ENCODE results near the gene ZRANB3. TPM values are rescaled to one million over a fixed set of nuclear protein-coding genes. Genes with fewer than 3 reads are reported as not detected.
A peak's percentile ranks its signal among the peaks of the same experiment; 100 is the strongest.

Gene ZRANB3
- total RNA-seq, 1 donor from 2014 or later: 14.6 TPM

DNA sequence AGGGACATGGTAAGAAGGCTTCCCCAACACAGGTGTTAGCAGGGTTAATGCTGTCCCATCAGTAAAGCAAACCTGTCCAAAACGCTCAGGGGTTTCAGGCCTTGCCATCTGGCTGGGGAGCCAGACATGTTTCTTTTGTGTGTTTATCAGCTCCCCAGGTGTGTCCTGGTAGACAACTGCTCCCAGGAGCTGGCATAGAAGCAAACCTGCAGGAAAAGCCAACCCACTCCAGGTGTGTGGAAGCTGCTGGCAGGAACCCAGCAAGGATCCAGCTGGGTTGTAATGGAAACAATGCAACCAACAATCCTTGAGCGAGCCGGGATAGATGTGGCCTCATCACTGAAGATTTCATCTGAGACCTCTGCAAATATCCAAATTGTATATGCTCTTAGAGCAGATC lies 355.8 kb downstream of the ZRANB3 start:
- no peak for DNase-seq (ENCODE audit: low read depth)

DNA sequence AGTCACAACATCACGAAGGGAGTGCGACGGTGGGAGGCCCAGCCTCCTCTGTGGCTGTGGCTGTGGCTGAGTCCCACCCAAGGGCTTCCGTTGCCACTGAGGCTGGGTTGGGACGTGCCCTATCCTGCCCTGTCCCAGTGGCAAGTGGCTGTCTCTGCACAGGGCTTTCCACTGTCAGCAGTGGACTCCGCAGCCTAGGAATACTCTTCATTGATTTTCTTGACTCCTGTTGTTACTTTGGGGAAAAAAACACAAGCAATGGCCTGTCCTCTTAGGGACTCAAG lies 356.3 kb downstream of the ZRANB3 start:
- no peak for DNase-seq (ENCODE audit: low read depth)

DNA sequence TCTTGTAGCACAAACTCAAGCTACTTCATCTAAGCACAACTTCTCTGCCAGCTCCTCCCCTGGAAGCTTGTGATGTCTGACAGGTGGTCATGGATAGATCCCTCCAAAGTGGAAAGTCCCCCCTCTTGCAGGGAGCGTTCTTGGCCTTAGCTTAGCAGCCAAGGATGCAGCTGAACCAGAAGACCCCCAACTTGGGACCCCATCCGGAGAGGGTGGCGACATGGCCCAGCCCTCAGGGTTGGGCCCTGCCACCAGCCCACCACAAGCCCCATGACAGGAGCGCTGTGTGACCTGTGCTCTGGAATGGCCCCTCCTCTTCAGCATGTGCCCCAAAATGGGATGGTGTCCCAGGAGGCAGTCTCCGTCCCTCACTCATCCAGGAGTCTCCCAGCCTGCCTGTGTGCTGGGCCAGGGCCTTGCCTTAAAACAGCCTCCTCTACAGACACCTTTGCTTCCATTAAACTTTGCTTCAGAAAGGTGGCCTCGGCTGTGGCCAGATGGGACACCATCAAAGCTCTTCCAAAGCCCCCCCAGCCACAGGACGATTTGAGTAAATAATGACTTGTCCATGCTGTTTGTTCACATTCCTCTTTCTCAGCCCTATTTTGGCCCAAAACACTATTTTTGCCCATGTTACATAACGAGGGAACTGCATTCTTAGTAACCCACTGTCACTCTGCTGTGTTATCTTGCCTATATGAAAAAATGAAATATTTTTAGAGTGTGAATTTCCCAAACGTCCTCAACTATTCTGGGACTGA lies 356.8 kb downstream of the ZRANB3 start:
- DNase-seq (ENCODE audit: low read depth): no peak

DNA sequence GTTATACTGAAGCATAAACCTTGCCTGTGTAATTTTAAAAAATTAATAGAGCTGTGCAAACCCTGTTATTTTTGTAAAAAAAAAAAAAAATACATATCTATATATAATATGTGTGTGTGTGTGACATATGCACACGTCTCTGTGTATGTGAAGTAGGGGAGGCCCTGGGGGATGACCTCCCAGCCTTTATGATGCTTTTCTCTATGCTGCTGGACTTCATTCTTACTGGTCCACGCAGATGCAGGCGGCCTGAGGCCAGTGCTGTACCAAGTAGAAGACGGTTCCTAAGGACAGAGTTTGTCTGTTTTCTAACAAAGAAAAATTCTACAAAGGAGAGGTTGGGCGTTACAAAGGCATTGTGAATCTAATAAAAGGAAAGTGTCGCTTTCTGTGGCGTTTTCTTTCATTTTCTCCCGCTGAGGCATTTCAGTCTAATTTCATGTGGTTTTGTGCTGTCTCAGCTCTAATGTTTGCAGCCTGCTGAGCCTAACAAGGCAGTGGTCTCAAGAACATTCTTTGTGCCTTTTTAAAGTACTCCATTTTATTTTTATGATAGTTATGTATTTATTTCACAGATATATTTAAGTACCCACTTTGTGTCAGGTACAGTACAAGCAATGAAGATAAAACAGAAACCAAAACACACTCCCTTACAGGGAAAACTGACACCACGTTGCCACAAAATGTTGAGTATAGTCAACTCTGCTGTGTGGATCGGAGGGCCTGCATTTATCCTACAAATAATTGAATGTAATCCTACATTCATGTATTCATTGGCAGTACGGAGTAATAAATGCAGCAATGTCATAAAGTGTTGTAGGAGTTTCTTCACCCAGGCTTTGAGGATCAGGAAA lies 360.9 kb downstream of the ZRANB3 start:
- DNase-seq (ENCODE audit: low read depth): no peak

DNA sequence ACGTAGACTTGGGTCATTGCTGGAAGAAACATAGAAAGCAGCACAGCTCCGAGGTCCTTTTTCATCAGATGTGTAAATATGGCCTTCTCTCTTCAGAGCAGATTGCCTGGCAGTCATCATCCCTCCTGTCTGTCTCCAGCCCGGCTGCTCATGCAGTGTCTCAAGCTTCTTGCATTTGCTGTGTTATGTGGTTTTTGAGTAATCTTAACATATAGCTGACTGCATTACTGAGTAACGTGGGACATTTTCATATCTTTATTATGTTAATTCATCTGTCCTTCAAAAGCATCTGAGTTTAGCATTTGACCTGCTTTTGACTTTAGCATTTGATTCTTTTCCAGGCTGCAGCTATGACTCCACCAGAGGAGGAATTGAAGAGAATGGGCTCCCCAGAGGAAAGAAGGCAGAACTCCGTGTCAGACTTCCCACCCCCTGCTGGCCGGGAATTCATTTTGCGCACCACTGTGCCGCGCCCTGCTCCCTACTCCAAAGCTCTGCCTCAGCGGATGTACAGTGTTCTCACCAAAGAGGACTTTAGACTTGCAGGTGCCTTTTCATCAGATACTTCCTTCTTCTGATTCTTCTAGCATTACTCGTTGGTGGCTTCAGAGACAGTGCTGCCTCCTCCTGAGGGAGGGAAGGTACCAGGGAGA lies 362.7 kb downstream of the ZRANB3 start:
- no peak for DNase-seq (ENCODE audit: low read depth)

DNA sequence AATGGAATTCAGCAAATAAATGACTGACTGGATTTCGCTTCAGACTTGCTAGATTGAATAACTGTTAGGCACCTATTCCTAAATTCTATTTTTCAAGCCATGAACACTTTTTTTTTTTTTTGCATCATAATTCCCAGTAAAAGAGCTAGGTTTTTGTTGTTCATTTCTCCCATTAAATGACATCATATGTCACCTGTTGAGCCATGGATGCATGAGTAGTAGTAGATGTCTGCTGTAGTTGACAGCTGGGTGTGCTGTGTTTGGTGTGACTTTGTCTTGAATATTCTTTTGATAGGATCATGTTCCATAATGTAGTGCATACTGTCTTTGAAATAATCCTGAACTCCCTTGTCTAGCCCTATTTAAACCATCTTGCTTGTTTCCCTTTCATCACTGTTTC lies 363.7 kb downstream of the ZRANB3 start:
- DNase-seq (ENCODE audit: low read depth): no peak

DNA sequence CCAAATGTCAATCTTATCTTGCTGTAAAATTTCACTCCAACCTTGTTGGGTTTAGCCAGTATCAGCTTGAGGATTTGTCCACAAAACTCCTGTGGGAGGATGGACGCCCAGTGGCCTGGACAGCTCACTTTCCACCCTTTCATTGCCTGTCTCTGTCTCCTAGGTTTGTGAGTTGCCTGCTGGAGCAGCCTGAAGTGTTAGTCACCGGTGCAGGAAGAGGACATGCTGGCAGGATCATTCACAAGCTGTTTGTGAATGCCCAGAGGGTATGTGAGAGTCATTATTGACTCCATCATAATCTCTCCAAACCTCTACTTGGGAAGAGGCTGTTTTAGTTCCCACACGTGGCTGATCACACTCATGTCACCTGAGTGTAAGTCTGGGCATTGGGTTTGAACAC lies 366.6 kb downstream of the ZRANB3 start:
- peak; percentile 83 for DNase-seq (ENCODE audit: low read depth)

DNA sequence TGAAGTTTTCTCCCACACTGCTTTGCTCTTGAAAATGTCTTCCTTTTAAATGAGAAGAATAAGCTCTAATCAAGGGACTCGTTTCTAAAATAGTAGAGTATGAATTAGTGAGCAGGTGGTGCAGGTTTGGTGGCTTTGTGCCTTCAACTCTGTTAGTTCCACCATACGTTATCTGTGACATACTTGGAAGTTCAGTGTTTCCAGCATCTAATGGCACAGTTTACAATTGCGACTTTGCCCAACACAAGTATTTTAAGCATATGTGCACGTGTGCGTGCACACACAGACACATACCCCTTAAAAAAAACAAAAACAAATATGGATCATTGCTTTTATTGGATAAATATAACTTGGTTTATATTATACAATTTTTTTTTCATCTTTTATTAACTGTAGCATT lies 367.1 kb downstream of the ZRANB3 start:
- no peak for DNase-seq (ENCODE audit: low read depth)

DNA sequence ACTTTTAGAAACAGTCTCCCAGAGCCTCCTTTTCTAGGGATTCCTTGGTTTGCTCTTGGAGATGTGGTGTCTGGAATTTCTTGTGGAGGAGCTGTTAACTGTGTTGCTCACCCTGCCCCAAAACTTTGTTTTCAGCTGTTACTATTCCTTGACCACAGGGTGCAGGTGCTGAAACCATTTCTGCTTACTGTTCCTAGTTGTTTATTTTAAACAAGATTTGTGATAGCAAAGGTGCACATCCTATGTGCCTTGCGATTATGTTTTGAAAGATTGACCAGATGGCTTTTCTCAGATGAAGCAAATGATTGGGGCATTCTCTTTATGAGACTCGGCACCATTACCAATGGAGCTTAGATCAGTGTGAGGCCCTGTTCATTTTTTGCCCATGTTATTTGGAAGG lies 367.7 kb downstream of the ZRANB3 start:
- DNase-seq (ENCODE audit: low read depth): no peak

DNA sequence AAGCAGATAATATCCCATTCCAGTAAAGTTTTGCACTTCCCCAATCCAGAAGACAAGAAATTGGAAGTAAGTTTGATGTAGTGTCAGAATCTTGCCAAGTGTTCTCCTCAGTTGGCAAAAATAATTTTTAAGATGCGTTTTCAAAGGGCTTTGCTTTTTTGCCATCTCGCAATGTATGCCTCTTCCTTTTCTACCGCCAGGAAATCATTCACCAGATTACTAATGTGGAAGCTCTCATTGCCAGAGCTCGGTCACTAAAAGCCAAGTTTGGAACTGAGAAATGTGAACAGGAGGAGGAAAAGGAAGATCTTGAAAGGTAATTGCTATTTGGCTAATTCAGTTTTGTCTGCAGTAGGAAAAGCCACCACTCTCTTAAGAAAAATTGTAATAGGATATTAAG lies 368.2 kb downstream of the ZRANB3 start:
- no peak for DNase-seq (ENCODE audit: low read depth)

DNA sequence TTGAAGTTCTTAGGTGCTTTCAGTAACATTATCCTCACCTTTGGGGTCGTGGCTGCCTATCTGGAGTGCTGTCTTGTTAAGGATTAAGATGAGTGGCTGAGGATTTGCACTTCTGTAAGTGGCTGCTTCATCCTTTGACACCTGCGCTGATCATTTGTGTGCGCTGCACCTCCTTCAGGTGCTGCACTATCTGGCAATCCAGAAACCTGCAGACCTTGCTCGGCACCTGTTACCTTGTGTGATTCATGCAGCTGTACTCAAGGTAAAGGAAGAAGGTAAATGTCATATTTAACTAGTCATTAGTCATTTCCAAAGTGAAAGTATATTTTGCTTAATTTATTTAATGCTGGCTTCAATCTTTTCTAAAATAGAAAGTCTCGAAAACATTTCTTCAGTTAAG lies 368.6 kb downstream of the ZRANB3 start:
- DNase-seq (ENCODE audit: low read depth): no peak

DNA sequence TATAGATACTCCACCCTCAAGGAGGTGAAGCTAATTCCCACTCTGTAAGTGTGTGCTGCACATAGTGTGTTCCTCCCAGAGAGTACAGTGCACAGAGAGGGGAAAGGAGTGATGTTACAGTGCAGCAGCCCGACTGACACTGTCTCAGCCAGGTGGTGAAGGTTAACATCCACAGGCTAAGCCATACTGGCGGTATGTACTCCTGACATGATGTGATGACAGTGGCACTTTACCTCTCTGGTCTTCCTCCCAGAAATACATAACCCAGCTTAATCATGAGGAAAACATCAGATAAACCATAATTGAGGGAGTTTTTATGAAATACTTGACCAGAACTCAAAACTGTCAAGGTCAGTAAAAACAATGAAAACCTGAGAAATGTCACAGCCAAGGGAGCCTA lies 371.8 kb downstream of the ZRANB3 start:
- no peak for DNase-seq (ENCODE audit: low read depth)

DNA sequence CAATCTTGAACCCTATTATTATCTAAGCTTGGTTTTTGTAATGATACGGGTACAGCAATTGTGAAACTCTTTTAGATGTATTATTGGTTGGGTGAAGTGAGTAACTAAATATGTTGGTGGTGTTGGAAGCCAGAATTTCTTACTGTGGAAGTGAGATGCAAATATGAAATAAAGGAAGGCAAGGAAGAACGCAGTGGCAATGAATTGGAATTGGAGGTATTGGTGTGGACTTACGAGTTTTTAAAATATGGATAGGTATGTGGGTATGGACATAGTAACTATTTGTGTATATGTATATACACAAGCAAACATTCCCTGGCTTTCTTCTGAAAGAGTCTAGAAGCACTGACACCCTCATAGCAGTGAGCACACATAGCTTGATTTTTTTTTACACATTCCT lies 373.2 kb downstream of the ZRANB3 start:
- no peak for DNase-seq (ENCODE audit: low read depth)

DNA sequence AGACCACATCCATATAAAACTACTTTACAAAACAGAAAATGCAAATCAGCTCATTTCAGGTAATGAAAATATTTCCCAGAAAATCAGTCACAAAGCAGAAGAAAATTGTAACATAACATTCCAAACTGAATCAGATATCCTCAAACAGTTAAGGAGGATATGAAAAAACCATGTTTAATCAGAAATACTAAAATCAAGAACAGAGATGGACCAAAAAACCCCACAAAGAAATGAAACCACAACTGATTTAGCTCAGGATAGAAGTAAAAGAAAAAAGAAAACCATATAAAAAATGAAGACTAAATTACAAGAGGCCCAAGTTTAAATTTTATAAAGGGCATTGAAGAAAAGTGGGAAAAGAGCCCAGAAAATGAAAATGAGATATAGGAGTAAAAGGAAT lies 376.1 kb downstream of the ZRANB3 start:
- no peak for DNase-seq (ENCODE audit: low read depth)

DNA sequence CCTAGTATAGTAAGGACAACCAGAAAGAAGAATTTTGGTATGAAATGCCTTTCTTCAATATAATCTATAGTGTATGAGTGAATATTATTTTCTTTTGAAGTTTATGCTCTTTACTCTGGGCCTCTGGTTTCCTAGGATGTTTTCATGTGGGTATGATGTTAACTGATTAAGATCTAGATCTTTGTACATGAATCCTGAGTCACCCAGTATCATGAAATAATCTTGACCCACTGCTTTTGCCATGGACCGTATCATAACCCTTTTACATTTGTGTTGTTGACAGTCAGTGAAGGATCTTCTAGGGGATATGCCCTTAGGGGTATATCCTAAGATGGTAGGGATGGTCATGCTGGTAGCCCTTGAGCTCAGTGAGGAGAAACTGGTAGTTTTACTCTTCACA lies 378.7 kb downstream of the ZRANB3 start:
- no peak for DNase-seq (ENCODE audit: low read depth)

DNA sequence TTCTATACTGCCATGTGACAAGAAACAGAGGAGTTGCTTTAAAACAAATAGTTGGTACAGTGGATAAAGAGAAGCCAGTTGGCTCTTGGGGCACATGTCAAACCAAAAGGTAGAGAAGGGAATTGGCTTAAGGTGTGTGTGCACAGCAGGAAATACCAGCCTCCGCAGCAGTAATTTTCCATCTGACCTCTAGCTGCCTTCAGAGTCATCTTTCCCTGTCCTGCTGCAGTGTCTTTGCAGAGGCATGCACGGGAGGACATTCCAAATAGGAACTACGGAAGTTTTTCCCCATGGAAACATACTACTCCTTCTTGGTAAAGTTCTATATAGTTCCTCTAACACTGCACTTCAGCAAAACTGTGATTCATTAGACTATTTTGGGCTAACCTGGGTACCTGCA lies 379.4 kb downstream of the ZRANB3 start:
- no peak for DNase-seq (ENCODE audit: low read depth)

DNA sequence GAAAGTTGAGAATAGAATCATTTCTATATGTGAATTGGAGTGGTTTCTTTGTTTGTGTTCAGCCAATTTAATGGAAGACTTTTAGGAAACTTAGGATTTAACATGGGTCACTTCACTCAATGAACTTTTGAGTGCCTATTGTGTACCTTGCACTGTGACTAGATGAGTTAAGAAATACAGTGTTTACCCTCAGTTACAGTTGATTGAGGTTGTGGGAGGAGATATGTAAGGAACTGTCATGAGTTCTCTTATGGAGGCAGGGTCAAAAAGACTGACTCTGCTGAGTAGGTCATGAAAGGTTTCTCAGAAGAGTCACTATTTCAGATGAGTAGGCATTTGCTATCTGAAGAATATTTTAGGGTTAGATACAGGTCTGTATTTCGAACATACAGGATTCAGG lies 380.3 kb downstream of the ZRANB3 start:
- peak; percentile 93 for DNase-seq (ENCODE audit: low read depth)

DNA sequence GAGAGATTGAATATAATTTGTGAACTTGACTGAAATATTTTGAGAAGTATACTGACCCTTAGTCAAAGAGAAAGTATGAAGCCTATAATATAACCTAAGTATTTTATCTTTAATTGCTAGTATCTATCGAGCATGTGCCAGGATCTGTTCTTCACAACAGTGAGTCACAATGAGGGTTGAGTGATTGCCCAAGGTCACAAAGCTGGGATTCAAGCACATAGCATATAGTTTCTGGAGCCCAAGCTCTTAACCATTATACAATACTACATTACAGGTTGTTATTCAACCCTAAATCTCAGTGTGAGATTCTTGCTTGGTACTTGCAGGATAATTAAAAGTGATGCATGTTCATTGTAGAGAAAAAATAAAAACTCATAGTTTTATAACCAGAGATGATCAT lies 381.8 kb downstream of the ZRANB3 start:
- DNase-seq (ENCODE audit: low read depth): peak; percentile 61

DNA sequence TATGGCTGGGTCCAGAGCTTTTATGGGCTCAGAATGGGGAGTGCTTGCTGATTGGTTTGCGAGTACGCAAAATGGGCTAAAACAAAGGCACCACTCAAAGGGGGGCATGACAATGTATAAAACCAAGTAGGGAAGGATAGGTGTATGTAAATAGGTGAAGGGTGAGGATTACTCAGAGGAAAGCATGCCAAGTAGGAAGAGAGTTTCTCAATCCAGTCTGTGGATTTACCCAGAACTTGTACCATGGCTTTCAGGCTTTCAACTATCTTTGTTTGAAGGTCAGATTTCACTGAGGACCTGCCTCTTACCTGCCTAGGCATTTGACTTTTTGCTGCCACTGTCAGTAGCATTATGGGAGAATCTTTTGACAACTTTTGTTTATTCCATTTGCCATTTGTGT lies 386.7 kb downstream of the ZRANB3 start:
- DNase-seq (ENCODE audit: low read depth): peak; percentile 33

DNA sequence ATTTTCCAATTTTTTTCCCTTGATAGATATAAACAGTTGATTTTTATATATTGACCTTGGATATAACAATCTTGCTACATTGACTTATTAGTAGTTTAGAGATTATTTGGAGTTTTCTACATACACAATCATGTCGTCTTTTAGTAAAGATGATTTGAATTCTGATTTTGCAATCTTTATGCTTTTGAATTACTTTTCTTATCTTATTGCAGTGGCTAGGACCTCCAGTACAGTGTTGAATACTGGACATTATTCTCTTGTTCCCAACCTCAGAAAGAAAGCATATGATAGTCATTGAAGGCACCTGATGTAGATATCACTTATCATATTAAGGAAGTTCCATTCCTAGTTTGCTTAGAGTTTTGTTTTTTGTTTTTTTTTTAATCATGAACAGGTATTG lies 388.7 kb downstream of the ZRANB3 start:
- DNase-seq (ENCODE audit: low read depth): no peak

DNA sequence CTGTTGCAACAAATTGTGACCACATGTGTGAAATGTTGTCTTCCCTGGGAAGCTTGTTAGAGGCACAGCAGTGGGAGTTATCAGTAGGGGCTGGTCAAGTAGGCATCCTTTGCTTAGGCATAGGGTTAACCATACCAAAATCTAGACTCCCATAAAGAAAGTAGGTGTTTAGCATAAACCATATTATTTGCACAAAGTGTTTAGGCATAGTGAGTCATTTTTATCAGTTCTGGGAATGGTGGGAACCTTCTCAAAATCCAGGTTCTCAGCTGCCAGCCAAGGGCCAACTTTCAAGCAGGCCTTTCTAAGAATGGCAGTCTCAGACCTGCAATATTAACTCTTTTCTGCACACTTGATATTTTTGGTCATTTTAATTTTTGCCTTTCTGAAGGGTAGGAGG lies 390.4 kb downstream of the ZRANB3 start:
- DNase-seq (ENCODE audit: low read depth): no peak

DNA sequence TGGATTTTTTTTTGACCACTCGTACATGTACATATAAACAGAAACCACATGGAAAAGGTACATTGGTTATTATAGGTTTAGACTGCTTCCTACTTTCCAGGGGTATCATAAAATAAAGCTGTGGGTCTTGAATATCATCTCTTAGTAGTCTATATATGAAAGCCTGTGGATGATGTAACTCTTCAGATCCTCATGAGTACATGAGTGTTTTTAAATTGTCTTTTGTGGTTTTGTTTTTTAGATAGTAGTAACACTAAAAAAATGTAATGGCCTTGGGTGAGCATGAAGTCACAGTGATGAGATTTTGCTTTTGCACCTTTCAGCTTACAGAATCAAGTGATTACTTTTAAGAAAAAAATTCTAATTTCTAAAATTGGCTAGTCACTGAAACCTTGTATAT lies 398.7 kb downstream of the ZRANB3 start:
- DNase-seq (ENCODE audit: low read depth): no peak

DNA sequence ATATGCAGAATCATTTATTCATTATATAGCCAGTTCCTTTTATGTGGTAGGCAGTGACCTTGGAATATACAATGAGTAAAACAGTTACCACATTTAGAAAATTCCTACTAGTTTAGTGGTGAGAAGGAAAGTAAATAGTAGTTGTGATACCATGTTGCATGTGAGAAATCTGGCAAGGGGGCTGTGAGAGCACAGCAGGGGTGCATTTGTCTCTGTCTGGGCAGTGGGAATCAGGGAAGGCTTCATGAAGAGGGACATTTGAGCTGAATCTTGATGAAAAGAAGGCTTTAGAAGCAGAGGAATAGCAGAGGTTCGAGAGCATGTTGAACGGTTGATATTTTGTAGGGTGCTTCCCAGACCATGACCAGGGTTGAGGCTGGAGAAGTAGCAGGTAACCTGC lies 400.3 kb downstream of the ZRANB3 start:
- no peak for DNase-seq (ENCODE audit: low read depth)

Measured in renal cortical epithelial cell (primary cell).